Measurements from ENCODE around the gene SLC15A3. TPM values are rescaled to one million over a fixed set of nuclear protein-coding genes. Genes with fewer than 3 reads are reported as not detected.

SLC15A3 gene
- polyA plus RNA-seq, 1 of the 3 experiments (the other 2 are of a cell fraction), result not detected

GRCh38 chr11:60991457-60991856 is 39.5 kb upstream of the SLC15A3 start:
- Histone ChIP-seq H3K4me3 (ENCODE audit: low read depth in 2 of 2, low read length in 1 of 2) (no peak overlapping the region), H3K9me2 (no peaks in the 10 kb centered on the region), H3K27ac (ENCODE audit: low read depth in 2 of 2, low read length in 1 of 2) (no peak overlapping the region), H3K9ac (no peak overlapping the region), H3K27me3 (ENCODE audit: insufficient read depth) (peaks cover 5% of the 10 kb centered on the region), H3K4me1 (ENCODE audit: control insufficient read depth in 1 of 2, insufficient read depth in 2 of 2, low read depth in 1 of 2, low read length in 1 of 2) (peaks cover 0 to 1% of the 10 kb centered on the region in 2 experiments; a peak in 1 of 4 replicates), H4K20me1 (ENCODE audit: insufficient read depth) (no peaks in the 10 kb centered on the region), H3K4me2 (no peak overlapping the region), H3F3A (replicated peaks; ENCODE audit: insufficient read depth) (no peaks in the 10 kb centered on the region), H3K79me2 (ENCODE audit: insufficient read depth) (no peaks in the 10 kb centered on the region), H3K36me3 (replicated peaks in 1 of 2; ENCODE audit: control insufficient read depth in 1 of 2, insufficient read depth in 2 of 2, low read length in 1 of 2) (no peaks in the 10 kb centered on the region), H3K9me3 (no peaks in the 10 kb centered on the region), H2AFZ (ENCODE audit: low read depth) (no peak overlapping the region)
- DNase-seq, result no peak
- TF ChIP-seq USF2 (IDR thresholded peaks at IDR 0.05; ENCODE audit: borderline replicate concordance, low read depth, low read length) (no peak), PBX3 (IDR thresholded peaks at IDR 0.05) (no peak), NRF1 (IDR thresholded peaks at IDR 0.05; ENCODE audit: low read depth, low read length) (no peak), REST (IDR thresholded peaks at IDR 0.05; ENCODE audit: low read depth, low read length) (no peak), SMC3 (IDR thresholded peaks at IDR 0.05; ENCODE audit: low read depth, low read length) (no peak), YY1 (IDR thresholded peaks at IDR 0.05; ENCODE audit: low read depth) (no peak), TEAD4 (IDR thresholded peaks at IDR 0.05; ENCODE audit: borderline replicate concordance, insufficient read depth) (no peak)
- WGBS (ENCODE audit: low lambda C conversion rate), result 60% methylated on average over 4 of the region's 4 CpGs
- ChIA-PET POLR2A (no interaction called here), CTCF (interaction anchor here (2.9 kb wide), 1 partner anchor 9 kb away, joined by 9 read pairs; no protein-coding TSS in a partner anchor)

- H3K9ac ChIP-seq, result no peak overlapping the region
- DNase-seq, result no peak
- H2AFZ ChIP-seq (ENCODE audit: low read depth), result no peak overlapping the region
- 41% methylated on average over 11 of the region's 12 CpGs for WGBS (ENCODE audit: low lambda C conversion rate)
- H3K9me3 ChIP-seq, result no peaks in the 10 kb centered on the region
- no peaks in the 10 kb centered on the region for H3K36me3 ChIP-seq (replicated peaks in 1 of 2; ENCODE audit: control insufficient read depth in 1 of 2, insufficient read depth in 2 of 2, low read length in 1 of 2)
- no peak overlapping the region for H3K27ac ChIP-seq (ENCODE audit: low read depth in 2 of 2, low read length in 1 of 2)
- H3F3A ChIP-seq (replicated peaks; ENCODE audit: insufficient read depth), result no peaks in the 10 kb centered on the region
- no peak overlapping the region for H3K4me3 ChIP-seq (ENCODE audit: low read depth in 2 of 2, low read length in 1 of 2)
- no peaks in the 10 kb centered on the region for H3K4me1 ChIP-seq (ENCODE audit: control insufficient read depth in 1 of 2, insufficient read depth in 2 of 2, low read depth in 1 of 2, low read length in 1 of 2)
- no peak overlapping the region for H3K4me2 ChIP-seq
- peaks cover 5% of the 10 kb centered on the region for H3K27me3 ChIP-seq (ENCODE audit: insufficient read depth)
- POLR2A ChIA-PET, result no interaction called here
- H3K9me2 ChIP-seq, result no peaks in the 10 kb centered on the region
- H3K79me2 ChIP-seq (ENCODE audit: insufficient read depth), result no peaks in the 10 kb centered on the region
- H4K20me1 ChIP-seq (ENCODE audit: insufficient read depth), result no peaks in the 10 kb centered on the region
- CTCF ChIA-PET, result no interaction called here
- TF ChIP-seq REST (IDR thresholded peaks at IDR 0.05; ENCODE audit: low read depth, low read length), result no peak
- no peak for TF ChIP-seq MEF2A (IDR thresholded peaks at IDR 0.05; ENCODE audit: borderline replicate concordance, low read depth)
- no peak for TF ChIP-seq NRF1 (IDR thresholded peaks at IDR 0.05; ENCODE audit: low read depth, low read length)
- TF ChIP-seq YY1 (IDR thresholded peaks at IDR 0.05; ENCODE audit: low read depth), result no peak
- no peak for TF ChIP-seq FOSL2 (IDR thresholded peaks at IDR 0.05; ENCODE audit: borderline replicate concordance, low read depth)
- TF ChIP-seq MAX (IDR thresholded peaks at IDR 0.05; ENCODE audit: low read depth), result no peak
- TF ChIP-seq NFIC (IDR thresholded peaks at IDR 0.05; ENCODE audit: borderline replicate concordance), result no peak
- TF ChIP-seq USF1 (IDR thresholded peaks at IDR 0.05; ENCODE audit: borderline replicate concordance, low read depth), result no peak
- TF ChIP-seq RFX5 (IDR thresholded peaks at IDR 0.05; ENCODE audit: low read length), result no peak
- TF ChIP-seq GABPA (IDR thresholded peaks at IDR 0.05; ENCODE audit: low read depth), result no peak
- TF ChIP-seq EZH2phosphoT487 (IDR thresholded peaks at IDR 0.05; ENCODE audit: borderline replicate concordance, low read depth), result no peak
- TF ChIP-seq POLR2AphosphoS5 (IDR thresholded peaks at IDR 0.05; ENCODE audit: low read depth, low read length), result no peak
These were observed 37.2 kb upstream of the SLC15A3 start for GRCh38 chr11:60989093-60989650.

Measured in SK-N-SH (cell line).